Measurements from ENCODE around the gene OCA2. TPM values are rescaled to one million over a fixed set of nuclear protein-coding genes. Genes with fewer than 3 reads are reported as not detected.

Gene OCA2
- polyA plus RNA-seq, 1 experiment = not detected

- ChIA-PET POLR2A (no interaction called here), CTCF (no interaction called here)
- no peak overlapping the region for H3K27ac ChIP-seq (ENCODE audit: low read depth, low read length)
- H3K9me3 ChIP-seq (ENCODE audit: control insufficient read depth, insufficient read depth, low read length) = peaks cover 8% of the 10 kb centered on the region; the same call in 1 of the 2 replicates
- TF ChIP-seq, protein P1, sequence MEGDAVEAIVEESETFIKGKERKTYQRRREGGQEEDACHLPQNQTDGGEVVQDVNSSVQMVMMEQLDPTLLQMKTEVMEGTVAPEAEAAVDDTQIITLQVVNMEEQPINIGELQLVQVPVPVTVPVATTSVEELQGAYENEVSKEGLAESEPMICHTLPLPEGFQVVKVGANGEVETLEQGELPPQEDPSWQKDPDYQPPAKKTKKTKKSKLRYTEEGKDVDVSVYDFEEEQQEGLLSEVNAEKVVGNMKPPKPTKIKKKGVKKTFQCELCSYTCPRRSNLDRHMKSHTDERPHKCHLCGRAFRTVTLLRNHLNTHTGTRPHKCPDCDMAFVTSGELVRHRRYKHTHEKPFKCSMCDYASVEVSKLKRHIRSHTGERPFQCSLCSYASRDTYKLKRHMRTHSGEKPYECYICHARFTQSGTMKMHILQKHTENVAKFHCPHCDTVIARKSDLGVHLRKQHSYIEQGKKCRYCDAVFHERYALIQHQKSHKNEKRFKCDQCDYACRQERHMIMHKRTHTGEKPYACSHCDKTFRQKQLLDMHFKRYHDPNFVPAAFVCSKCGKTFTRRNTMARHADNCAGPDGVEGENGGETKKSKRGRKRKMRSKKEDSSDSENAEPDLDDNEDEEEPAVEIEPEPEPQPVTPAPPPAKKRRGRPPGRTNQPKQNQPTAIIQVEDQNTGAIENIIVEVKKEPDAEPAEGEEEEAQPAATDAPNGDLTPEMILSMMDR (IDR thresholded peaks at IDR 0.05; ENCODE audit: low read depth, low read length) = no peak
- DNase-seq (ENCODE audit: low read depth, low spot score) = no peak
- no peaks in the 10 kb centered on the region for H3K27me3 ChIP-seq (ENCODE audit: control insufficient read depth, insufficient read depth, low read length)
- no peak overlapping the region for H3K4me3 ChIP-seq (ENCODE audit: low read depth, low read length)
Observed at GRCh38 chr15:27824841-27825422, 274.2 kb downstream of the OCA2 start.

DNA sequence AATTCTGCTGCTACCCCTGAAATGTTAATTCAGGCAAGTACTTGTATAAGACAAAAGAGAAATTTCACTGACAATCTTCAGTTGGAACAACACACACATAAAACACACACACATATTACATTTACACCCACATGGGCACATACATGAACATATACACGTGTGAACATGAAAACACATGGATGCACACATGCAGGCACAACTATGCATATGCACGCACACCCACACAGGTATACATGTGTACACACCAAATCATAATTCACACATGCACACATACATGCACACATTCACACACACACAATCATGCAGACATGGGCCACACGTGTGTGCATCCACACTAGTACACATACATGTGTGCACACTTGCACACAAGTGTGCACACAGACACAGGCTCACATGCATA is 277.8 kb downstream of the OCA2 start:
- ChIA-PET CTCF (no interaction called here), POLR2A (no interaction called here)
- TF ChIP-seq, protein P1 (IDR thresholded peaks at IDR 0.05; ENCODE audit: low read depth, low read length) = no peak
- H3K4me3 ChIP-seq (ENCODE audit: low read depth, low read length) = no peak overlapping the region
- no peak for DNase-seq (ENCODE audit: low read depth, low spot score)
- no peaks in the 10 kb centered on the region for H3K27me3 ChIP-seq (ENCODE audit: control insufficient read depth, insufficient read depth, low read length)
- H3K9me3 ChIP-seq (ENCODE audit: control insufficient read depth, insufficient read depth, low read length) = peaks cover 16% of the 10 kb centered on the region
- H3K27ac ChIP-seq (ENCODE audit: low read depth, low read length) = no peak overlapping the region

GRCh38 chr15:27820722-27821121 is 278.4 kb downstream of the OCA2 start:
- POLR2A ChIA-PET = no interaction called here
- no peak for DNase-seq (ENCODE audit: low read depth, low spot score)
- TF ChIP-seq, protein P1 (IDR thresholded peaks at IDR 0.05; ENCODE audit: low read depth, low read length) = no peak
- Histone ChIP-seq H3K27me3 (ENCODE audit: control insufficient read depth, insufficient read depth, low read length) (no peaks in the 10 kb centered on the region), H3K9me3 (ENCODE audit: control insufficient read depth, insufficient read depth, low read length) (peaks cover 16% of the 10 kb centered on the region), H3K27ac (ENCODE audit: low read depth, low read length) (no peak overlapping the region), H3K4me3 (ENCODE audit: low read depth, low read length) (no peak overlapping the region)
- CTCF ChIA-PET = no interaction called here

DNA sequence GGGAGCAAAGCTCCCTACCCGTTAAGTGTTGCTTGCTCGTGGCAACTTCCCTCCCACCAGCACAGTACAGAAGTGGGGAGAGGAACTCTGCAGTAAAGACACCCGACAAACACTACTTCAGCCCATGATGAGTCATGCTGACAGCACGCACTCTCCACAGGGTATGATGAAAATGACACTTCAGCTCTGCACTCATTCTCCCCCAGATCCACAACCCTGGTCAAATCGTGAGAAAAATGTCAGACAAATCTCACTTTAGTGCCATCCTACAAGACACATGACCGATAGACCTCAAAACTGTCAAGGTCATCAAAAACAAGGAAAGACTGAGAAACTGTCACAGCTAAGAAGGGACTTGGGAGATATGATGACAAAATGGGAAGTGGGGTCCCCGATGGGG is 278.9 kb downstream of the OCA2 start:
- ChIA-PET POLR2A (no interaction called here), CTCF (no interaction called here)
- no peak for DNase-seq (ENCODE audit: low read depth, low spot score)
- no peaks in the 10 kb centered on the region for H3K27me3 ChIP-seq (ENCODE audit: control insufficient read depth, insufficient read depth, low read length)
- no peak overlapping the region for H3K4me3 ChIP-seq (ENCODE audit: low read depth, low read length)
- H3K27ac ChIP-seq (ENCODE audit: low read depth, low read length) = no peak overlapping the region
- TF ChIP-seq, protein P1 (IDR thresholded peaks at IDR 0.05; ENCODE audit: low read depth, low read length) = no peak
- peaks cover 11% of the 10 kb centered on the region for H3K9me3 ChIP-seq (ENCODE audit: control insufficient read depth, insufficient read depth, low read length)

DNA sequence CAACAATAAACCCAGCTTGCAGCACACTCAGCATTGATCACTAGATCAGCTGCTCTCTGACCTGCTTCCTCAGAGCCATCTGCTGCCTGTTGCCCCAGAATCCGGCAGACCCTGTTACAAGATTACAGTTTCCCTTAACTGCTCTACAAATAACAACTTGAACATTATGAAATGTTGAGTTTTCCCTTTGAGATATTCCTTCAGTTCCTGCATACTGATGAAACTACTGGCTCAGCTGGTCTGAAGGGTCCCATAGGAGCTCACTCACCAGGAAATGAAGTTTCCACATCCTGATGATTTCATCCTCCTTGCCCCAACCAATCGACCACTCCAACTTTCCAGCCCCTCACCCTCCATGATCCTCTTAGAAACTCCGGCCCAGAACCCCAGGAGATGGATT is 281.9 kb downstream of the OCA2 start:
- H3K4me3 ChIP-seq (ENCODE audit: low read depth, low read length) = no peak overlapping the region
- TF ChIP-seq, protein P1 (IDR thresholded peaks at IDR 0.05; ENCODE audit: low read depth, low read length) = no peak
- no peaks in the 10 kb centered on the region for H3K27me3 ChIP-seq (ENCODE audit: control insufficient read depth, insufficient read depth, low read length)
- H3K27ac ChIP-seq (ENCODE audit: low read depth, low read length) = no peak overlapping the region
- DNase-seq (ENCODE audit: low read depth, low spot score) = no peak
- peaks cover 15% of the 10 kb centered on the region for H3K9me3 ChIP-seq (ENCODE audit: control insufficient read depth, insufficient read depth, low read length)
- POLR2A ChIA-PET = no interaction called here
- CTCF ChIA-PET = no interaction called here
